HepG2 (cell line): Measurements from ENCODE around the gene LCN1. TPM values are rescaled to one million over a fixed set of nuclear protein-coding genes. Genes with fewer than 3 reads are reported as not detected.

Experiments used
- ATAC-seq: fragments of 200-7000 bp; cut with Tn5 transposase; 3 replicates; pipeline ENCODE4 v1.9.1; 2020; ENCODE audit warnings: mild to moderate bottlenecking, moderate library complexity
- BruUV-seq: library from RNA; stranded (reverse); fragments of 400-500 nt; replicated peaks from 2 replicates; lab custom pipeline; 2021; lab: Mats Ljungman, UMichigan
- CTCF ChIA-PET: fragments of 300-600 bp; formaldehyde crosslinking; extraction: SDS; loops from one replicate; lab custom pipeline; 2021; ENCODE audit warnings: low total read pairs, inconsistent platforms, low intra/inter-chr PET ratio; lab: Yijun Ruan, JAX
- POLR2A ChIA-PET: fragments of 350-600 bp; sonication (Branson Sonifier 250); formaldehyde crosslinking; loops from one replicate; lab custom pipeline; 2020; ENCODE audit warnings: antibody characterized with exemption, inconsistent platforms; lab: Yijun Ruan, JAX
- DNase-seq: peaks from one replicate; pipeline ENCODE4 v3.0.0-alpha.2; 2015; ENCODE audit warnings: low spot score
- FAIRE-seq: peaks from 3 replicates; lab custom pipeline; 2011; peaks lifted over from hg19 to GRCh38; lab: Jason Lieb, UNC
- H2AFZ ChIP-seq: one replicate; pipeline ENCODE4 v1.6.1; 2011; ENCODE audit warnings: low read length, inconsistent platforms
- H3K27ac ChIP-seq: fragments of 300-600 bp; 3 replicates; pipeline ENCODE4 v1.8.0; 2011; ENCODE audit warnings: mixed run types, mild to moderate bottlenecking, mixed read lengths, low read length, inconsistent platforms; ENCODE audit not compliant: insufficient read depth; ENCODE audit errors: extremely low read length
- H3K27me3 ChIP-seq, 2 experiments: fragments of 200-600 bp in 1 of 2; 2 replicates in 1 of 2; 3 replicates in 1 of 2; pipeline versions ENCODE4 v1.6.0 to v1.8.0; 2011; ENCODE audit warnings: low read length in 2 of 2, mild to moderate bottlenecking in 2 of 2, moderate library complexity in 2 of 2, inconsistent platforms in 1 of 2; ENCODE audit not compliant: insufficient read depth in 2 of 2, control insufficient read depth in 1 of 2
- H3K36me3 ChIP-seq, 2 experiments: fragments of 200-600 bp in 1 of 2; replicated peaks in 1 of 2; 2 replicates in 1 of 2; 3 replicates in 1 of 2; pipeline versions ENCODE4 v1.5.1 to v1.8.0; 2011; ENCODE audit warnings: low read length in 2 of 2, inconsistent platforms in 1 of 2; ENCODE audit not compliant: insufficient read depth in 2 of 2, control insufficient read depth in 1 of 2
- H3K4me1 ChIP-seq: 2 replicates; pipeline ENCODE4 v1.5.1; 2012; ENCODE audit warnings: low read length, inconsistent platforms; ENCODE audit not compliant: insufficient read depth
- H3K4me2 ChIP-seq: 2 replicates; pipeline ENCODE4 v1.6.0; 2011; ENCODE audit warnings: low read depth, low read length, inconsistent platforms
- H3K4me3 ChIP-seq, 3 experiments: fragments of 200-600 bp in 1 of 3; sonication (generic), shearing (Covaris generic) in 1 of 3; replicated peaks in 1 of 3; 2 replicates each; pipeline ENCODE4 v1.5.1; 2011 to 2016; ENCODE audit warnings: low read length in 3 of 3, inconsistent platforms in 2 of 3, low read depth in 2 of 3, mild to moderate bottlenecking in 2 of 3, control low read depth in 1 of 3, mixed read lengths in 1 of 3; ENCODE audit not compliant: insufficient read depth in 1 of 3
- H3K79me2 ChIP-seq: one replicate; pipeline ENCODE4 v1.6.1; 2011; ENCODE audit warnings: low read length, inconsistent platforms; ENCODE audit not compliant: insufficient read depth
- H3K9ac ChIP-seq: 2 replicates; pipeline ENCODE4 v1.6.0; 2011; ENCODE audit warnings: mild to moderate bottlenecking, low read depth, low read length, inconsistent platforms; ENCODE audit not compliant: insufficient read depth
- H3K9me3 ChIP-seq: 2 replicates; pipeline ENCODE4 v1.5.1; 2012; ENCODE audit warnings: mild to moderate bottlenecking, low read length
- H4K20me1 ChIP-seq: 2 replicates; pipeline ENCODE4 v1.6.0; 2011; ENCODE audit warnings: inconsistent platforms, mild to moderate bottlenecking, low read length, moderate library complexity; ENCODE audit not compliant: insufficient read depth
- AGO2 ChIP-seq: fragments of 200-400 bp; formaldehyde crosslinking; optimal IDR thresholded peaks from 2 replicates; pipeline ENCODE3; 2017; ENCODE audit warnings: mild to moderate bottlenecking, low read depth, low read length, moderate library complexity
- FOXA3 ChIP-seq: IDR thresholded peaks from 2 replicates; pipeline ENCODE4 v1.6.1; 2016; ENCODE audit warnings: missing genetic modification reagents, missing compliant biosample characterization
- GZF1 ChIP-seq: sonication (generic); formaldehyde crosslinking; IDR thresholded peaks from 2 replicates; pipeline ENCODE4 v1.5.1; 2020; ENCODE audit warnings: mild to moderate bottlenecking, missing genetic modification reagents
- KAT2B ChIP-seq: fragments of 150-350 bp; IDR thresholded peaks from 2 replicates; pipeline ENCODE4 v1.6.1; 2014; ENCODE audit warnings: low read depth, low read length, borderline replicate concordance
- MEIS1 ChIP-seq: sonication (generic); formaldehyde crosslinking; IDR thresholded peaks from 2 replicates; pipeline ENCODE4 v1.9.0; 2021; ENCODE audit warnings: mild to moderate bottlenecking, missing genetic modification reagents, moderate library complexity, borderline replicate concordance
- NFIC ChIP-seq: IDR thresholded peaks from 2 replicates; pipeline ENCODE4 v1.6.1; 2012; ENCODE audit warnings: mild to moderate bottlenecking, low read length, inconsistent platforms
- PCBP1 ChIP-seq: fragments of 200-400 bp; formaldehyde crosslinking; IDR thresholded peaks from 2 replicates; pipeline ENCODE4 v1.6.1; 2017; ENCODE audit warnings: mild to moderate bottlenecking, low read depth, low read length, borderline replicate concordance
- PRPF4 ChIP-seq: fragments of 200-400 bp; formaldehyde crosslinking; IDR thresholded peaks from 2 replicates; pipeline ENCODE4 v1.6.1; 2016; ENCODE audit warnings: low read length, low read depth; ENCODE audit not compliant: poor library complexity, severe bottlenecking
- REL ChIP-seq: sonication (generic); formaldehyde crosslinking; conservative IDR thresholded peaks from 2 replicates; pipeline ENCODE4 v1.8.0; 2022; ENCODE audit warnings: mild to moderate bottlenecking, missing genetic modification reagents, moderate library complexity
- SRF ChIP-seq: IDR thresholded peaks from 2 replicates; pipeline ENCODE4 v1.6.1; 2011; ENCODE audit warnings: mild to moderate bottlenecking, low read depth, low read length, moderate library complexity
- ZNF773 ChIP-seq: sonication (generic); formaldehyde crosslinking; IDR thresholded peaks from 2 replicates; pipeline ENCODE4 v1.4.0; 2020; ENCODE audit warnings: missing genetic modification reagents, borderline replicate concordance
- WGBS: methylation state at CpG from one replicate; pipeline ENCODE4 v1.1.6; 2017; ENCODE audit warnings: low lambda C conversion rate; 5-methylcytosine and 5-hydroxymethylcytosine counted together
- in situ Hi-C: cut with HindIII; loops from 2 replicates; pipeline ENCODE4 v1.10.0; 2017; ENCODE audit warnings: low pct_unique_long_range_greater_than_20kb; ENCODE audit not compliant: extremely low pct_ligation_motif_present
- intact Hi-C: fragments of 100-400 bp; cut with micrococcal nuclease; formaldehyde crosslinking; loops from one replicate; pipeline ENCODE4 v1.10.0; 2022; ENCODE audit not compliant: unreplicated experiment
- polyA plus RNA-seq, 8 experiments: library from polyadenylated mRNA; depleted of rRNA in 3 of 8; stranded (reverse) in 7 of 8; unstranded in 1 of 8; fragments of >200 nt; fragmentation: Illumina TruSeq in 4 of 8; extraction: Trizol in 4 of 8; gene quantifications; 2 replicates each; pipeline versions ENCODE4 v1.2.1 to v1.2.3, GENCODE V29; 2011 to 2016; ENCODE audit warnings: low read depth in 4 of 8, missing spikeins in 1 of 8, mixed read lengths in 1 of 8; ENCODE audit not compliant: insufficient read depth in 1 of 8
- total RNA-seq, 5 experiments: library from RNA; depleted of rRNA; stranded (reverse); fragments of >200 nt; fragmentation: Illumina TruSeq; extraction: Trizol; gene quantifications; 2 replicates each; pipeline ENCODE4 v1.2.3, GENCODE V29; 2016; ENCODE audit warnings: low read depth in 1 of 5
- TF ChIP-seq, protein P1 (sequence below): sonication (generic); formaldehyde crosslinking; IDR thresholded peaks from 2 replicates; pipeline ENCODE4 v1.5.0; 2020; ENCODE audit warnings: missing genetic modification reagents
- TF ChIP-seq, protein P2 (sequence below): sonication (generic); formaldehyde crosslinking; IDR thresholded peaks from 2 replicates; pipeline ENCODE4 v1.4.0; 2020; ENCODE audit warnings: missing genetic modification reagents
- TF ChIP-seq, protein P3 (sequence below): sonication (generic); formaldehyde crosslinking; IDR thresholded peaks from 2 replicates; pipeline ENCODE4 v1.4.0; 2020; ENCODE audit warnings: missing genetic modification reagents

The LCN1 gene
- total and polyA plus RNA-seq, 2 of the 13 experiments (the other 11 are each of a cell fraction or from before 2014, with no cell fraction given), result not detected

DNA sequence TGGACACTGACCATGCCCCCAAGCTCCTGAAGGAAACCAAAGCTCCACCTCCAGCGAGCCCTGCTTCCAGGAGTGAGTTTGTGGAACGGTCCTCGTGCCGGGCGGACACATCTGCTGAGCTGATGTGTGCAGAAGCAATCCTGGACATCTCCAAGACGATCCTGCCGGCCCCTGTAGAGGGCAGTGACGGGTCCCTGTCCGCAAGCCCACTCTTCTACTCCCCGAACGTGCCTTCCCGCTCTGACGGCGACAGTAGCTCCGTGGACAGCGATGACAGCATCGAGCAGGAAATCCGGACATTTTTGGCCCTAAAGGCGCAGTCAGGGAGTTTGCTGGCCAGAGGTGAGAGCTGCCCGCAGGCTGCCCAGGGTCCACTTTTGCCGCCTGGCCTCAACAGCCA lies 35.4 kb upstream of the LCN1 start:
- Histone ChIP-seq H2AFZ (no peak overlapping the region), H3K9me3 (no peaks in the 10 kb centered on the region), H3K36me3 (peaks cover 15 to 33% of the 10 kb centered on the region in 2 experiments; a peak in 4 of 5 replicates), H3K9ac (no peak overlapping the region), H3K79me2 (peaks cover 11% of the 10 kb centered on the region), H4K20me1 (no peaks in the 10 kb centered on the region), H3K27me3 (no peaks in the 10 kb centered on the region), H3K4me1 (peaks cover 35% of the 10 kb centered on the region), H3K4me2 (no peak overlapping the region), H3K27ac (no peak overlapping the region), H3K4me3 (no peak overlapping the region)
- ChIA-PET POLR2A (no interaction called here), CTCF (no interaction called here)
- DNase-seq, result no peak
- 95% methylated on average over 16 of the region's 21 CpGs for WGBS
- no peak for FAIRE-seq
- in situ Hi-C loops (no loop called here), intact Hi-C loops (no loop called here)
- peak; percentile 45 for TF ChIP-seq AGO2
- no peak for TF ChIP-seq GZF1 (CRISPR knock-in tag)
- BruUV-seq, result no TSS peak
- ATAC-seq, result no peak

DNA sequence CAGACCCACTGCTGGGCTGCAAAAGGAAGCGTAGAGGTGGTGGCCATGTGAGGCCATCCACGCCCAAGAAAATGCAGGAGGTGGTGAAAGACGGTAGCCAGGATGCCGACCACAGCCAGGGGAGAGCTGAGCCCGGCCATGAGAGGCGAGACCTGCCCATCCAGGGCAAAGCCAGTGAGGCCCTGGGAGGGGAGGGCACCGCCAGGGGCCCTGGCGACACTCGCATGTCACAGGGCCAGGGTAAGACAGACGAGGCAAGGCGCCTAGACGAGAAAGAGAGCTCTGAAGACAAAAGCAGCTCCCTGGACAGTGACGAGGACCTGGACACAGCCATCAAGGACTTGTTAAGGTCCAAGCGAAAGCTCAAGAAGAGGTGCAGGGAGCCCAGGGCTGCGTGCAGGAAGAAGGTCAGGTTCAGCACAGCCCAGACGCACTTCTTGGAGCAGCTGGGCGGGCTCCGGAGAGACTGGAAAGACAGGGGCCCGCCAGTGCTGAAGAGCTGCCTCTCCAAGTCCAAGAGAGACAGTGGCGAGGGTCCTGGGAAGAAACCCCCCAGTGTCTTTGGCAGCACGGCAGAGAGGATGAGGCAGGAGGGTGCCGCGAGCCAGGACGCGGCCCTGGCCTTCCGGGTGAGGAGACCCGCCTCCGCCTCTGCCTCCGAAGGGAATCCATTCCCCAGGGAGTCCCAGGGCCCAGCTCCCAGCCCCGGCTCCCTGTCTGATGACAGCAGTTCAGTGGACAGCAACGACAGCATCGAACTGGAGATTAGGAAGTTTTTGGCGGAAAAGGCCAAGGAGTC lies 34.8 kb upstream of the LCN1 start:
- BruUV-seq, result no TSS peak
- Histone ChIP-seq H3K36me3 (peaks cover 15 to 33% of the 10 kb centered on the region in 2 experiments; a peak in 4 of 5 replicates), H3K79me2 (peaks cover 6% of the 10 kb centered on the region), H4K20me1 (no peaks in the 10 kb centered on the region), H3K4me1 (peaks cover 35% of the 10 kb centered on the region), H3K27ac (no peak overlapping the region), H3K4me2 (no peak overlapping the region), H2AFZ (no peak overlapping the region), H3K27me3 (no peaks in the 10 kb centered on the region), H3K4me3 (no peak overlapping the region), H3K9me3 (no peaks in the 10 kb centered on the region), H3K9ac (no peak overlapping the region)
- DNase-seq (no peak), FAIRE-seq (no peak), ATAC-seq (no peak)
- WGBS, result 98% methylated on average over 21 of the region's 33 CpGs
- intact Hi-C loops (no loop called here), in situ Hi-C loops (no loop called here)
- TF ChIP-seq PCBP1 (no peak), NFIC (no peak), FOXA3 (CRISPR knock-in tag) (no peak), PRPF4 (no peak), MEIS1 (CRISPR knock-in tag) (no peak), ZNF773 (CRISPR knock-in tag) (no peak), SRF (no peak), KAT2B (no peak), REL (no peak)
- TF ChIP-seq, protein P1, sequence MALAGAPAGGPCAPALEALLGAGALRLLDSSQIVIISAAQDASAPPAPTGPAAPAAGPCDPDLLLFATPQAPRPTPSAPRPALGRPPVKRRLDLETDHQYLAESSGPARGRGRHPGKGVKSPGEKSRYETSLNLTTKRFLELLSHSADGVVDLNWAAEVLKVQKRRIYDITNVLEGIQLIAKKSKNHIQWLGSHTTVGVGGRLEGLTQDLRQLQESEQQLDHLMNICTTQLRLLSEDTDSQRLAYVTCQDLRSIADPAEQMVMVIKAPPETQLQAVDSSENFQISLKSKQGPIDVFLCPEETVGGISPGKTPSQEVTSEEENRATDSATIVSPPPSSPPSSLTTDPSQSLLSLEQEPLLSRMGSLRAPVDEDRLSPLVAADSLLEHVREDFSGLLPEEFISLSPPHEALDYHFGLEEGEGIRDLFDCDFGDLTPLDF (CRISPR knock-in tag), result no peak
- TF ChIP-seq, protein P2, sequence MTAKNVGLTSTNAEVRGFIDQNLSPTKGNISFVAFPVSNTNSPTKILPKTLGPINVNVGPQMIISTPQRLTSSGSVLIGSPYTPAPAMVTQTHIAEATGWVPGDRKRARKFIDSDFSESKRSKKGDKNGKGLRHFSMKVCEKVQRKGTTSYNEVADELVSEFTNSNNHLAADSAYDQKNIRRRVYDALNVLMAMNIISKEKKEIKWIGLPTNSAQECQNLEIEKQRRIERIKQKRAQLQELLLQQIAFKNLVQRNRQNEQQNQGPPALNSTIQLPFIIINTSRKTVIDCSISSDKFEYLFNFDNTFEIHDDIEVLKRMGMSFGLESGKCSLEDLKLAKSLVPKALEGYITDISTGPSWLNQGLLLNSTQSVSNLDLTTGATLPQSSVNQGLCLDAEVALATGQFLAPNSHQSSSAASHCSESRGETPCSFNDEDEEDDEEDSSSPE (CRISPR knock-in tag), result no peak
- TF ChIP-seq, protein P3, sequence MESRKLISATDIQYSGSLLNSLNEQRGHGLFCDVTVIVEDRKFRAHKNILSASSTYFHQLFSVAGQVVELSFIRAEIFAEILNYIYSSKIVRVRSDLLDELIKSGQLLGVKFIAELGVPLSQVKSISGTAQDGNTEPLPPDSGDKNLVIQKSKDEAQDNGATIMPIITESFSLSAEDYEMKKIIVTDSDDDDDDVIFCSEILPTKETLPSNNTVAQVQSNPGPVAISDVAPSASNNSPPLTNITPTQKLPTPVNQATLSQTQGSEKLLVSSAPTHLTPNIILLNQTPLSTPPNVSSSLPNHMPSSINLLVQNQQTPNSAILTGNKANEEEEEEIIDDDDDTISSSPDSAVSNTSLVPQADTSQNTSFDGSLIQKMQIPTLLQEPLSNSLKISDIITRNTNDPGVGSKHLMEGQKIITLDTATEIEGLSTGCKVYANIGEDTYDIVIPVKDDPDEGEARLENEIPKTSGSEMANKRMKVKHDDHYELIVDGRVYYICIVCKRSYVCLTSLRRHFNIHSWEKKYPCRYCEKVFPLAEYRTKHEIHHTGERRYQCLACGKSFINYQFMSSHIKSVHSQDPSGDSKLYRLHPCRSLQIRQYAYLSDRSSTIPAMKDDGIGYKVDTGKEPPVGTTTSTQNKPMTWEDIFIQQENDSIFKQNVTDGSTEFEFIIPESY (CRISPR knock-in tag), result no peak
- ChIA-PET CTCF (no interaction called here), POLR2A (no interaction called here)
